HUES48 (cell line): ENCODE data around the gene ZNF326.

Experiments
- H3K27ac ChIP-seq: one replicate; pipeline ENCODE4 v1.7.0; 2013; ENCODE audit warnings: low read depth, low read length, inconsistent platforms
- H3K27me3 ChIP-seq: 2 replicates; pipeline ENCODE4 v1.6.1; 2013; ENCODE audit warnings: mild to moderate bottlenecking, low read length; ENCODE audit not compliant: control insufficient read depth, insufficient read depth
- H3K36me3 ChIP-seq: 2 replicates; pipeline ENCODE4 v1.6.1; 2013; ENCODE audit warnings: low read length; ENCODE audit not compliant: control insufficient read depth, insufficient read depth
- H3K4me1 ChIP-seq: 2 replicates; pipeline ENCODE4 v1.6.1; 2013; ENCODE audit warnings: mild to moderate bottlenecking, low read length; ENCODE audit not compliant: control insufficient read depth, insufficient read depth
- H3K4me3 ChIP-seq: 2 replicates; pipeline ENCODE4 v1.5.1; 2013; ENCODE audit warnings: mild to moderate bottlenecking, low read depth, low read length
- H3K9ac ChIP-seq: 2 replicates; pipeline ENCODE4 v1.6.1; 2013; ENCODE audit warnings: mild to moderate bottlenecking, low read depth, low read length, moderate library complexity
- H3K9me3 ChIP-seq: 2 replicates; pipeline ENCODE4 v1.6.1; 2013; ENCODE audit warnings: low read length; ENCODE audit not compliant: control insufficient read depth, insufficient read depth

The ZNF326 gene

GRCh38 chr1:89953929-89954328 is 41.0 kb upstream of the ZNF326 start:
- Histone ChIP-seq H3K4me1 (peaks cover 42% of the 10 kb centered on the region), H3K27ac (peak overlapping the region; percentile 14)

GRCh38 chr1:89954401-89954800 is 40.5 kb upstream of the ZNF326 start:
- Histone ChIP-seq H3K4me1 (peaks cover 42% of the 10 kb centered on the region), H3K4me3 (no peak overlapping the region), H3K9me3 (peaks cover 3% of the 10 kb centered on the region; the same call in 1 of the 2 replicates), H3K27me3 (no peaks in the 10 kb centered on the region), H3K36me3 (no peaks in the 10 kb centered on the region), H3K27ac (peak overlapping the region; percentile 21), H3K9ac (no peak overlapping the region)

More at GRCh38 chr1:89953929-89954328, 41.0 kb upstream of the ZNF326 start:
- Histone ChIP-seq H3K9ac (no peak overlapping the region), H3K4me3 (no peak overlapping the region), H3K36me3 (no peaks in the 10 kb centered on the region), H3K9me3 (no peaks in the 10 kb centered on the region), H3K27me3 (no peaks in the 10 kb centered on the region)

- no peaks in the 10 kb centered on the region for H3K36me3 ChIP-seq
- H3K9ac ChIP-seq, result no peak overlapping the region
- H3K27ac ChIP-seq, result peak overlapping the region; percentile 66
Measured at GRCh38 chr1:89955311-89956205, 39.4 kb upstream of the ZNF326 start.

GRCh38 chr1:89957107-89957506 is 37.8 kb upstream of the ZNF326 start:
- H3K27ac ChIP-seq, result no peak overlapping the region
- H3K9ac ChIP-seq, result no peak overlapping the region
- H3K36me3 ChIP-seq, result no peaks in the 10 kb centered on the region
- H3K9me3 ChIP-seq, result peaks cover 5% of the 10 kb centered on the region; the same call in 1 of the 2 replicates
- peaks cover 28% of the 10 kb centered on the region for H3K4me1 ChIP-seq
- no peak overlapping the region for H3K4me3 ChIP-seq
- no peaks in the 10 kb centered on the region for H3K27me3 ChIP-seq

More at GRCh38 chr1:89955311-89956205, 39.4 kb upstream of the ZNF326 start:
- Histone ChIP-seq H3K27me3 (no peaks in the 10 kb centered on the region), H3K4me1 (peaks cover 36% of the 10 kb centered on the region), H3K4me3 (no peak overlapping the region), H3K9me3 (peaks cover 5% of the 10 kb centered on the region; the same call in 1 of the 2 replicates)

GRCh38 chr1:89958851-89959654 is 35.9 kb upstream of the ZNF326 start:
- Histone ChIP-seq H3K4me1 (peaks cover 20% of the 10 kb centered on the region), H3K9me3 (peaks cover 5% of the 10 kb centered on the region; the same call in 1 of the 2 replicates), H3K4me3 (no peak overlapping the region), H3K27ac (no peak overlapping the region), H3K36me3 (no peaks in the 10 kb centered on the region), H3K9ac (no peak overlapping the region), H3K27me3 (no peaks in the 10 kb centered on the region)

GRCh38 chr1:89959719-89960118 is 35.2 kb upstream of the ZNF326 start:
- Histone ChIP-seq H3K4me1 (peaks cover 17% of the 10 kb centered on the region), H3K27me3 (no peaks in the 10 kb centered on the region), H3K9me3 (peaks cover 5% of the 10 kb centered on the region; the same call in 1 of the 2 replicates), H3K27ac (no peak overlapping the region), H3K36me3 (no peaks in the 10 kb centered on the region), H3K9ac (no peak overlapping the region), H3K4me3 (no peak overlapping the region)

GRCh38 chr1:89962024-89962741 is 32.7 kb upstream of the ZNF326 start:
- no peak overlapping the region for H3K27ac ChIP-seq
- H3K27me3 ChIP-seq, result no peaks in the 10 kb centered on the region
- no peak overlapping the region for H3K4me3 ChIP-seq
- H3K36me3 ChIP-seq, result no peaks in the 10 kb centered on the region
- 0 out of 2 replicates have a peak, but pooled peaks cover 2% of the 10 kb centered on the region for H3K4me1 ChIP-seq
- H3K9me3 ChIP-seq, result peaks cover 5% of the 10 kb centered on the region; the same call in 1 of the 2 replicates
- no peak overlapping the region for H3K9ac ChIP-seq

GRCh38 chr1:89962742-89963075 is 32.2 kb upstream of the ZNF326 start:
- Histone ChIP-seq H3K9me3 (peaks cover 5% of the 10 kb centered on the region; the same call in 1 of the 2 replicates), H3K27me3 (no peaks in the 10 kb centered on the region), H3K4me1 (no peaks in the 10 kb centered on the region), H3K4me3 (no peak overlapping the region), H3K27ac (no peak overlapping the region), H3K36me3 (no peaks in the 10 kb centered on the region), H3K9ac (no peak overlapping the region)

- no peak overlapping the region for H3K27ac ChIP-seq
- H3K4me3 ChIP-seq, result no peak overlapping the region
- H3K9me3 ChIP-seq, result no peaks in the 10 kb centered on the region
- H3K4me1 ChIP-seq, result no peaks in the 10 kb centered on the region
- no peaks in the 10 kb centered on the region for H3K27me3 ChIP-seq
- no peak overlapping the region for H3K9ac ChIP-seq
- H3K36me3 ChIP-seq, result no peaks in the 10 kb centered on the region
Measured at GRCh38 chr1:89965193-89965768, 29.6 kb upstream of the ZNF326 start.

- Histone ChIP-seq H3K9me3 (no peaks in the 10 kb centered on the region), H3K4me1 (no peaks in the 10 kb centered on the region), H3K4me3 (no peak overlapping the region), H3K27ac (no peak overlapping the region), H3K36me3 (no peaks in the 10 kb centered on the region), H3K9ac (no peak overlapping the region), H3K27me3 (no peaks in the 10 kb centered on the region)
Measured at GRCh38 chr1:89966656-89967055, 28.3 kb upstream of the ZNF326 start.
